Measurements from ENCODE around the gene TM7SF2. TPM values are rescaled to one million over a fixed set of nuclear protein-coding genes. Genes with fewer than 3 reads are reported as not detected.

The TM7SF2 gene
- total and polyA plus RNA-seq, 2 of the 13 experiments (the other 11 are each of a cell fraction or from before 2014, with no cell fraction given) = 56.0 to 66.9 TPM

DNA sequence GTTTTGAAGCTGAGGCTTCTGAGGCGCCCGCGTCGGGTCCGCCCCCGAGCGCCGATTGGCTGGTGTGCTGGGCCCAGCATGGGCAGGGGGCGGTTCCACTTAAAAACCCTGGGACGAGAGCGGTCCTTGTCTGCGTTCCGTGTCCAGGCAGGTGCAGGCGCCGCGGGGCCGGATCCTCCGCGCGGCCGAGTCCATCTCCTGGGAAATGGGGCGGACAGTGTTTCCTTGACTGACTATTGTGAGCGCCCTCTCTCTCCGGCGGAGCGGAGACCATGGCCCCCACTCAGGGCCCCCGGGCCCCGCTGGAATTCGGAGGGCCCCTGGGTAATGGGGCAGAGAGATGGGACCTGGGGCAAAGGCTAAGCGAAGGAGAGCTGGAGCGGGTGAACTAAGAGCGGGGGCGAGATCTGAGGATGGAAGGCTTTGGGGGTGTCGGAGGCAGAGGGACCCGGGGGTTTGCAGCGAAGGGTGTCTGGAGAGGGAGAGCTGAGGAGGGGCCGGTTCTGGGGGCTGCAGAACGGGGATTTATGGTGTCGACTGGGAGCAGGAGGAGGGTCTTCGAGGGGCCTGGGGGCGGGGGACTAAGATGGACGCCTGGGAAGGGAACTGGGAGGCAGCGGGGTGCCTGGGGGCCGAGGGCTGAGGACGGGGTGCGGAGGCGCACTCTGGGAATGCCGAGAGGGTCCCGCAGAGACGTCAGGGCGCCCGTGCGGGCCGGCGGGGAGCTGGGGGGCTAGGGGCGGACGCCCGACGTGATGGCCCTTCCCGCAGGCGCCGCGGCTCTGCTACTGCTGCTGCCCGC lies at the start of gene TM7SF2 (continued):
- no peak for TF ChIP-seq ZNF260 (CRISPR knock-in tag; IDR thresholded peaks at IDR 0.05; ENCODE audit: borderline replicate concordance, low read depth)
- 0 out of 2 replicates have a peak, but pooled peaks have one; percentile 50 for TF ChIP-seq PAWR (CRISPR knock-in tag; IDR thresholded peaks at IDR 0.05; ENCODE audit: borderline replicate concordance)
- TF ChIP-seq SMAD9 (CRISPR knock-in tag; IDR thresholded peaks at IDR 0.05) = no peak
- TF ChIP-seq ZBTB7A (CRISPR knock-in tag; IDR thresholded peaks at IDR 0.05) = peak; percentile 35; the same call in 1 of the 2 replicates
- TF ChIP-seq, protein P1, sequence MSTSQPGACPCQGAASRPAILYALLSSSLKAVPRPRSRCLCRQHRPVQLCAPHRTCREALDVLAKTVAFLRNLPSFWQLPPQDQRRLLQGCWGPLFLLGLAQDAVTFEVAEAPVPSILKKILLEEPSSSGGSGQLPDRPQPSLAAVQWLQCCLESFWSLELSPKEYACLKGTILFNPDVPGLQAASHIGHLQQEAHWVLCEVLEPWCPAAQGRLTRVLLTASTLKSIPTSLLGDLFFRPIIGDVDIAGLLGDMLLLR (CRISPR knock-in tag; IDR thresholded peaks at IDR 0.05) = no peak
- no peak for TF ChIP-seq SMC3 (IDR thresholded peaks at IDR 0.05; ENCODE audit: low read length)
- TF ChIP-seq, protein P2, sequence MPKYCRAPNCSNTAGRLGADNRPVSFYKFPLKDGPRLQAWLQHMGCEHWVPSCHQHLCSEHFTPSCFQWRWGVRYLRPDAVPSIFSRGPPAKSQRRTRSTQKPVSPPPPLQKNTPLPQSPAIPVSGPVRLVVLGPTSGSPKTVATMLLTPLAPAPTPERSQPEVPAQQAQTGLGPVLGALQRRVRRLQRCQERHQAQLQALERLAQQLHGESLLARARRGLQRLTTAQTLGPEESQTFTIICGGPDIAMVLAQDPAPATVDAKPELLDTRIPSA (CRISPR knock-in tag; IDR thresholded peaks at IDR 0.05; ENCODE audit: borderline replicate concordance) = 0 out of 2 replicates have a peak, but pooled peaks have one; percentile 16
- no peak for TF ChIP-seq ZNF546 (CRISPR knock-in tag; conservative IDR thresholded peaks at IDR 0.05)
- no peak for TF ChIP-seq SETDB1 (CRISPR knock-in tag; IDR thresholded peaks at IDR 0.05; ENCODE audit: borderline replicate concordance)
- peak; percentile 74 for TF ChIP-seq MED1 (CRISPR knock-in tag; IDR thresholded peaks at IDR 0.05)
- no peak for TF ChIP-seq MZF1 (CRISPR knock-in tag; IDR thresholded peaks at IDR 0.05; ENCODE audit: borderline replicate concordance)
- no peak for TF ChIP-seq ZNF878 (CRISPR knock-in tag; IDR thresholded peaks at IDR 0.05)
- no peak for TF ChIP-seq ZFP1 (CRISPR knock-in tag; IDR thresholded peaks at IDR 0.05)
- no peak for TF ChIP-seq ZFP36L1 (CRISPR knock-in tag; IDR thresholded peaks at IDR 0.05)
- no peak for TF ChIP-seq JUN (CRISPR knock-in tag; IDR thresholded peaks at IDR 0.05)
- TF ChIP-seq BORCS8-MEF2B (CRISPR knock-in tag; IDR thresholded peaks at IDR 0.05) = peak; percentile 65; the same call in 1 of the 2 replicates
- peak; percentile 57; the same call in 1 of the 2 replicates for TF ChIP-seq TARDBP (CRISPR knock-in tag; IDR thresholded peaks at IDR 0.05)
- TF ChIP-seq, protein P3, sequence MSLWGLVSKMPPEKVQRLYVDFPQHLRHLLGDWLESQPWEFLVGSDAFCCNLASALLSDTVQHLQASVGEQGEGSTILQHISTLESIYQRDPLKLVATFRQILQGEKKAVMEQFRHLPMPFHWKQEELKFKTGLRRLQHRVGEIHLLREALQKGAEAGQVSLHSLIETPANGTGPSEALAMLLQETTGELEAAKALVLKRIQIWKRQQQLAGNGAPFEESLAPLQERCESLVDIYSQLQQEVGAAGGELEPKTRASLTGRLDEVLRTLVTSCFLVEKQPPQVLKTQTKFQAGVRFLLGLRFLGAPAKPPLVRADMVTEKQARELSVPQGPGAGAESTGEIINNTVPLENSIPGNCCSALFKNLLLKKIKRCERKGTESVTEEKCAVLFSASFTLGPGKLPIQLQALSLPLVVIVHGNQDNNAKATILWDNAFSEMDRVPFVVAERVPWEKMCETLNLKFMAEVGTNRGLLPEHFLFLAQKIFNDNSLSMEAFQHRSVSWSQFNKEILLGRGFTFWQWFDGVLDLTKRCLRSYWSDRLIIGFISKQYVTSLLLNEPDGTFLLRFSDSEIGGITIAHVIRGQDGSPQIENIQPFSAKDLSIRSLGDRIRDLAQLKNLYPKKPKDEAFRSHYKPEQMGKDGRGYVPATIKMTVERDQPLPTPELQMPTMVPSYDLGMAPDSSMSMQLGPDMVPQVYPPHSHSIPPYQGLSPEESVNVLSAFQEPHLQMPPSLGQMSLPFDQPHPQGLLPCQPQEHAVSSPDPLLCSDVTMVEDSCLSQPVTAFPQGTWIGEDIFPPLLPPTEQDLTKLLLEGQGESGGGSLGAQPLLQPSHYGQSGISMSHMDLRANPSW (CRISPR knock-in tag; IDR thresholded peaks at IDR 0.05; ENCODE audit: borderline replicate concordance) = no peak
- TF ChIP-seq NR2F2 (IDR thresholded peaks at IDR 0.05; ENCODE audit: borderline replicate concordance, low read depth) = no peak
- TF ChIP-seq ZNF749 (CRISPR knock-in tag; IDR thresholded peaks at IDR 0.05; ENCODE audit: borderline replicate concordance) = peak; percentile 81
- TF ChIP-seq RBAK (CRISPR knock-in tag; IDR thresholded peaks at IDR 0.05) = no peak
- TF ChIP-seq RNF2 (conservative IDR thresholded peaks at IDR 0.05; ENCODE audit: low read depth) = no peak
- peak; percentile 74; the same call in 1 of the 2 replicates for TF ChIP-seq KLF11 (CRISPR knock-in tag; IDR thresholded peaks at IDR 0.05)
- TF ChIP-seq, protein P4, sequence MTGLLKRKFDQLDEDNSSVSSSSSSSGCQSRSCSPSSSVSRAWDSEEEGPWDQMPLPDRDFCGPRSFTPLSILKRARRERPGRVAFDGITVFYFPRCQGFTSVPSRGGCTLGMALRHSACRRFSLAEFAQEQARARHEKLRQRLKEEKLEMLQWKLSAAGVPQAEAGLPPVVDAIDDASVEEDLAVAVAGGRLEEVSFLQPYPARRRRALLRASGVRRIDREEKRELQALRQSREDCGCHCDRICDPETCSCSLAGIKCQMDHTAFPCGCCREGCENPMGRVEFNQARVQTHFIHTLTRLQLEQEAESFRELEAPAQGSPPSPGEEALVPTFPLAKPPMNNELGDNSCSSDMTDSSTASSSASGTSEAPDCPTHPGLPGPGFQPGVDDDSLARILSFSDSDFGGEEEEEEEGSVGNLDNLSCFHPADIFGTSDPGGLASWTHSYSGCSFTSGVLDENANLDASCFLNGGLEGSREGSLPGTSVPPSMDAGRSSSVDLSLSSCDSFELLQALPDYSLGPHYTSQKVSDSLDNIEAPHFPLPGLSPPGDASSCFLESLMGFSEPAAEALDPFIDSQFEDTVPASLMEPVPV (CRISPR knock-in tag; IDR thresholded peaks at IDR 0.05) = peak; percentile 75
- no peak for TF ChIP-seq ZNF124 (CRISPR knock-in tag; IDR thresholded peaks at IDR 0.05)
- no peak for TF ChIP-seq SAFB2 (CRISPR knock-in tag; IDR thresholded peaks at IDR 0.05; ENCODE audit: borderline replicate concordance, low read depth)

All from HepG2 (cell line).